ENCODE measurements around the gene ABL1. TPM values are rescaled to one million over a fixed set of nuclear protein-coding genes. Genes with fewer than 3 reads are reported as not detected.
"Not testable (repeated sequence)": the region's sequence is repeated elsewhere in the genome, so short reads cannot be mapped to it uniquely, and the experiment has no call there.

Gene ABL1
- total RNA-seq, 1 donor from 2014 or later, result 44.6 TPM

DNA sequence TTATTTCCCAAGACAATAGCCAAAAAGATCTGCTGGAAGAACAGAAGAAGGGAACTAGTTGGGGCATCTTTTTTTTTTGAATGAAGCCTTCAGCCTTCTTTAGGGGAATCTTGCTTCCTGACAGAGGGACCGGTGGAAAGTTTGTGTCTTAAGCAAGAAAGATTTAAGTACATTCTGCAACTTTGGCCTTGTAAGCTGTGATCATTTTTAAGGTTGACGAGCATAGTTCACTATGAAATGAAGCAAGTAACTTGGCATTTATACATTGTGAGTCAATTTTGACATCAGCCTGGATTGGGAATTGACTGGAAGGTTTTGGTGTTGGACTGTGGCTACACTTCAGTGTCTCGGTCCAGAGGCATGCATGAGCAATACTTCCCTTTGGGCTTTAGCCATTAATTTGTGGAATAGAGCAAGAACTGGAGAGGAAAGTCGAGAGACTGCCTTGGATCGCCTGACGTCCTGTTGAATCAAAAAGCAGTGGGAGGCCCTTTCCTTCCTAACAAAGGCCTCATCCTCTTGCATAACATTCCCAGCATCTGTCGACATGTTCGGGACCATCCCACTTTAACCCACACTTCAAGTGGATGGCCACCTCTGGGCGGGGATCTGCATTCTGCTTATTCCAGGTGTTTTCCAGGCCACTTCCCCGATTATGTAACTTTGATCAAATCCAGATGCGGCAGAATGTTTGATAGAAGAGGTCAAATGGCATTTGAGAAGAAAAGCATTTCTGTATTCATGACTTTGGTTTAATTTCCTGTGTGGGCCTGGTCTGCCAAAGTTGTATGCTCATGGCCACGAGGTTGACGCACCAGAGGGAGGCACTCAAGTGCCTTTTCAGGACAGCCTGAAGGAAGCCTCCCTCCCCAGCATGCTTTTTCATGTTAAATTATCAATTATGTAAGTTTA, 12.5 kb downstream of the ABL1 start:
- DNase-seq (ENCODE audit: low read depth), result peak; percentile 83

- not testable (repeated sequence) for DNase-seq (ENCODE audit: low read depth)
Observed at GRCh38 chr9:130848514-130848913, 13.5 kb downstream of the ABL1 start.

DNA sequence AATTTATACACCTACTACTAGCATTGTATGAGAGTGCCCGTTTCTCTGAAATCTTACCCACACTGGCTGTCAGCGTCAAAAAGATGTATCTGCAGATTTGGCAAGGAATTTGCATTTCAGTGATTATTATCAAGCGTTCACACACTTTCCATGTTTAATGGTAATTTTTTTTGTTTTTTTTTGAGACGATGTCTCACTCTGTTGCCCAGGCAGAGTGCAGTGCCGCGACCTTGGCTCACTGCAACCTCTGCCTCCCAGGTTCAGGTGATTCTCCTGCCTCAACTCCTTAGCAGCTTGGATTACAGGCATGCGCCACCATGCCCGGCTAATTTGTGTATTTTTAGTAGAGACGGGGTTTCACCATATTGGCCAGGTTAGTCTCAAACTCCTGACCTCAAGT, 14.3 kb downstream of the ABL1 start:
- no peak for DNase-seq (ENCODE audit: low read depth)

DNA sequence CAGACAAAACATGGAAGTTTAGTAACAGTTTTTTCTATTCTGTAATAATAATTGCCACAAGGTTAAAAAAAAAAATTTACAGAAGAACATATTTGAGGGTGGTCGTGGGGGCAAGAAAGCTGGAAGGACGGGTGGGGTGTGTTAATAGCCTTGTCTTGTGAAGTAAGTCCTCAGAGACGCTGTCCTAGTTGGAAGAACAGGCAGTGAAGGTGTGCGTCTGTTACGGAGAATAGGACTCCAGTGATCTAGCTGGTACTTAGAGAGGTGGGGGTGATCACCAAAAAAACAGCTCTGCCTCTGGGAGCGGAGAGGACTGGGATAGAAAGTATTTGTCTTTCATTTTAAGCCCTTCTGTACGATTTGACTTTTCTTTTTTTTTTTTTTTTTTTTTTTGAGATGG, 17.7 kb downstream of the ABL1 start:
- DNase-seq (ENCODE audit: low read depth), result no peak

GRCh38 chr9:130854092-130854491, 19.0 kb downstream of the ABL1 start:
- no peak for DNase-seq (ENCODE audit: low read depth)

GRCh38 chr9:130854835-130855234, 19.8 kb downstream of the ABL1 start:
- DNase-seq (ENCODE audit: low read depth), result no peak

GRCh38 chr9:130856474-130856873, 21.4 kb downstream of the ABL1 start:
- DNase-seq (ENCODE audit: low read depth), result no peak

DNA sequence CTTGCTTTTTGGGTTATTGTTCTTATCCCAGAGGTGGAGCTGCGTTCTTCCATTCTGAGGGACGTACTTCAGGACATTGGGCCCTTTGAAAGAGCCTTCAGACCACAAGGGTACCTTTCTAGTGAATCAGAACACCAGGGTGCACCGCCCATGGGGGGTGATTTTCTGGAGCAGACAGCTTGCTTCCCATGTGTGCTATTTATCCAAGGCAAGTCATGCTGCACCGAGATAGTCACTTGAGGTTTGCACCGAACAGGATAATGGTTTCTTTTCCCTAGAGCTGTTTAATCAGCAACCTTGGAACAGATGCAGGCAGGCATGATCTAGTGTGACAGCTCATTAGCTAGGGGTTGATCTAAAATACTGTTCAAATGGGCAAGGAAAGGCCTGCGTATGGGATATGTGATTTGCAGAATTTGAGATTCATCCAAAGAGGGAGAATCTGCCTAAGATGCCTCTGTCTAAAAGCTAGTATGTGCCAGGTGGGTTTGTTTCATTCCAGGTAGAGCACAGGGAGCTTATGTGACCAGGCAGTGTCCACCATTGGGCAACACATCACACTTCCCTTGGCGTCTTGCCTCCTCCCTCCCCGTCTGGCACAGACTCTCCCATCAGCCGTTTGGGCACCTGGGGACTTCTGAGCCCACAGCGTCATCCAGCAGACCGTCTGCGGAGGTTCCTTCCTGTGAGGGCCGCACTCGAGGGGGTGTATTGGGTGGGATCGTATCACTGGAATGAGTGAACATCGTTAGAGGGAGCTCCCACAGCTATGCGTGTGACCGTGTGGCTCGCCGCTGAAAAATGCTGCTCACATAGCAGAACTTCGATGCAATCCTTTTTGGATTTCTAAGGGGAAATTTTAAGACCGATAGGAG, 23.0 kb downstream of the ABL1 start:
- peak; percentile 84 for DNase-seq (ENCODE audit: low read depth)

- DNase-seq (ENCODE audit: low read depth), result no peak
Observed at GRCh38 chr9:130858739-130859705, 24.0 kb downstream of the ABL1 start.

GRCh38 chr9:130860458-130861316, 25.6 kb downstream of the ABL1 start:
- peak; percentile 98 for DNase-seq (ENCODE audit: low read depth)

DNA sequence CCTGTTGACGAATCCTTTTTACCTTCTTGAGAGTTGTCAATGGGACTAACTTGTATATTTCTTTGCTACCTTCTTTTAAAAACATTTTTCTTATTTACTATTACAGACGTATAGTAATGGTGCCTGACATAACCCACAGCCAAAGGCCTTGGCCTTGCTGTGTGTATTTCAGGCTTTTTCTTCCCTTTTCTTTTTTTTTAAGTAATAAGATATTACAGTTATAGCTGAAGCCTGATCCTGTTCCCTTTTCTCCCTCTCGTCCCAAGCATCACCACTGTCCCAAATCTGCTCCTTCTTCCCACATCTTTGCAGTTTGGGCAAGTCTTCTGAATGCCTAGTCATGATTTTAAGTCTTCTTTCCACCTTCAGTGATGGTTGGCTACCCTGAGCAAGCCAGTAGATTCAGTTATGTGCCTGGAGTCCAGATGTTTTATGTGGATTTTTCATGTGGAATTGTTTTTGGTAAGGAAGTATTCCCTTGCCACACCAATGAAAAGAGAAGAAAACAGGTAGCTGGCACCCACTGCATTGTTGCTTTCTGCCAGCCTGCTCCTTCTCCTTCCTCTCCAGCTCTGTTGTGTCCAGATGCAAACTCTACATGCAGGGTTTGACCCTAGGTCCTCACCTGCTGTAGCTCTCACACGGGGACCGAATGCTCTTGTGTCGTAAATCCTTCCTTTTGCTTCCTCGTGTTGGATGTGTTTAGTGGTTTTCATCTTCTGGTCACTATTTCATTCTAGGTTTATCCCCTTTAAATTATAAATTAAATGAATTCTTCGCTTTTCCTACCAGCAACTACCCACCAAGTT, 26.5 kb downstream of the ABL1 start:
- DNase-seq (ENCODE audit: low read depth), result no peak

DNA sequence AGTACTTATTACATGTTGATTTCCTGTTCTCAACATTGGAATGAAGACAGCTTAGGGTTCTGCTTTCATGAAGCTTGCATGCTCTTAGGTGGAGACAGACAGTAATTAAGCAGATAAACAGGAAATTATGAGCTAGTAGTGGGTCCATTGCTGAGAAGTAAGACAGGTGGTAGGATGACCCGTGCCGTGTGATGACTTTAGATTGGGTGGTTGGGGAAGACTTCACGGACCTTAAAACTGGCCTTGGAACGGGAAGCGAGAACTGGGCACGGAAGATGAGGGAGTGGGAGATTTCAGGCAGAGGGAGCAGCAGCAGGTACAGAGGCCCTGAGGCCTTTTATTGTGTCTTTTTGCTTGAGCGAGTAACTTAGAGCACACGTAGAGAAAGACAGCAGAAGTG, 27.2 kb downstream of the ABL1 start:
- DNase-seq (ENCODE audit: low read depth), result no peak

- no peak for DNase-seq (ENCODE audit: low read depth)
Observed at GRCh38 chr9:130862747-130863146, 27.7 kb downstream of the ABL1 start.

- DNase-seq (ENCODE audit: low read depth), result no peak
Observed at GRCh38 chr9:130864541-130864940, 29.5 kb downstream of the ABL1 start.

DNA sequence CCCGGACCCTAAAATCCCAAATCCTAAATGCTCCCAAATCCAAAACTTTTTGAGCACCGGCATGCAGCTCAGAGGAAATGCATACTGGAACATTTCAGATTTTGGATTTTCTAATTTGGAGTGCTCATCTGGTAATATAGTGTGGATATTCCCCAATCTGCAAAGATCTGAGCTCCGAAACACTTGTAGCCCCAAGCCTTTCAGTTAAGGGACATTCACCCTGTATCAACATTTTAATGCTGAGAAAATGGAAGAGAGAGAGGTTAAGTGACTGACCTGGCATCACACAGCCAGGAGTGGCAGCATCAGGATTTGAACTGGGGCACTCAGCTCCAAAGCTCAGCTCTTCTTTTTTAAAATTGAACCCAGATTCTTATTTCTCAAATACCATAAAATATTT, 30.9 kb downstream of the ABL1 start:
- no peak for DNase-seq (ENCODE audit: low read depth)

DNA sequence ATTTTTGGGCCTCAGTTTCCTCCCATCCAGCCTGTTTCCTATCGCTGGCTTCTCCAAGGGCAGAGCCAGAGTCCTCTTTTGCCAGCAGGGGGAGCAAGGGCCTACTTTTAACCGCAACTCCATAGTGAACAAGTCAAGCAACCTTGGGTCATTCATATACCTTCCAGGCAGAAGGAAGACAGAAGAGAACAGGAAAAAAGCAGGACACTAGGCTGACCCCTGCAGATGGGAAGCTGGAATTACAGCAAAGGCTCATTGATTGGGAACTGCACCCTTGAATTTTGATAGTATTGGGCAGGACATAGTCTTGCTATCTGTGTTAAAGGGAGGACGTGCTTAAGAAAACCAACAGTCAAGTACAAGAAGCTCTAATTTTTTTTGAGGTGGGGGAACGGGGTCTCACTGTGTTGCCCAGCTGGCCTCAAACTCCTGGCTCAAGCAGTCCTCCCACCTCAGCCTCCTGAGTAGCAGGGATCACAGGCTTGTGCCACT, 31.5 kb downstream of the ABL1 start:
- DNase-seq (ENCODE audit: low read depth), result peak; percentile 78

DNA sequence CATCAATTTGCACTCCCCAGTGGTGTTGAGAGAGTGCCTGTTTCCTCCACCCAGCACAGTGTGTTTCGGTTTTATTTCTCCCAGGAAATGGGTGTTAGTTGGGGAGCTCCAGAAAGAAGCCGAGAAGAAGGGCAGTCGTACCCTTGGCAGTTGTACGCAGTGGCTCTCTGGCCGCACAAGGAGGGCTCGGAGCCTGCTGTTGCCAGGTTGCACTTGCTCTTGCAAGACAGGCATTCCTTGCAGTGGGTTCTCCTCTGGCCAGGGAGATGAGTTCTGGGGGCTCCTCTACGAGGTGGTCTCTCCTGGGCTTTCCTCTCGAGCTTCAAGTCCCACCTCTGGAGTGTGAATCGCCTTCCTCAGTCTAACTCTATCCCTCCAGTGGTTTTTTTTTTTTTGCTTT, 32.5 kb downstream of the ABL1 start:
- no peak for DNase-seq (ENCODE audit: low read depth)

DNA sequence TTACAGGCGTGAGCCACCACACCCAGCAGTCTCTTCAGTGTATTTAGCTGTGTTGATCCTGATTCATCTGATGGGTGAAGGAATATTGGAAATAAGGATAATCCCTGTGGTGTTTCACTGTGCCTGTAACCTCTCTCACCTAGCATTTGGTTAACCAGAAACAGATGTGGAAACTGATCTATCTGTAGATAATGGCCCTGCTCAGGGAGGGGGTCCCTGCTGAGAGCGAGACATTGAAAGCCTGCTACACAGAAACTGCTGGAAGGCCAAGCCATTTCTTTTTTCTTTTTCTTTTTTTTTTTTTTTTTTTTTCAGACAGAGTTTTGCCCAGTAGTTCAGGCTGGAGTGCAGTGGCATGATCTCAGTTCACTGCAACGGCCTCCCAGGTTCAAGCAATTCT, 33.2 kb downstream of the ABL1 start:
- DNase-seq (ENCODE audit: low read depth), result no peak

- no peak for DNase-seq (ENCODE audit: low read depth)
Observed at GRCh38 chr9:130869250-130869649, 34.2 kb downstream of the ABL1 start.
